SK-N-SH (cell line): ENCODE data around the gene ZNF777. TPM values are rescaled to one million over a fixed set of nuclear protein-coding genes. Genes with fewer than 3 reads are reported as not detected.

ENCODE experiments used
- CTCF ChIA-PET: fragments of 300-600, 350-600 bp; formaldehyde crosslinking; extraction: SDS; loops from one replicate; lab custom pipeline; 2021; lab: Yijun Ruan, JAX
- POLR2A ChIA-PET: fragments of 350-600 bp; sonication (Branson Sonifier 250); formaldehyde crosslinking; extraction: SDS; loops from one replicate; lab custom pipeline; 2020; ENCODE audit warnings: antibody characterized with exemption, inconsistent platforms; lab: Yijun Ruan, JAX
- DNase-seq: peaks from one replicate; pipeline ENCODE4 v3.0.0; 2012
- H2AFZ ChIP-seq: fragments of 200-600 bp; sonication (generic); 2 replicates; pipeline ENCODE4 v1.8.1; 2016; ENCODE audit warnings: antibody characterized with exemption, mild to moderate bottlenecking, low read depth
- H3F3A ChIP-seq: fragments of 200-600 bp; sonication (generic); replicated peaks from 2 replicates; pipeline ENCODE3; 2016; ENCODE audit warnings: antibody characterized with exemption, mild to moderate bottlenecking; ENCODE audit not compliant: insufficient read depth
- H3K27ac ChIP-seq, 2 experiments: fragments of 200-500 bp in 1 of 2; fragments of 200-600 bp in 1 of 2; sonication (Bioruptor generic) in 1 of 2; sonication (generic), shearing (Covaris generic) in 1 of 2; 2 replicates each; pipeline versions ENCODE4 v1.5.1 to v1.6.1; 2014 to 2016; ENCODE audit warnings: low read depth in 2 of 2, inconsistent platforms in 1 of 2, low read length in 1 of 2, mild to moderate bottlenecking in 1 of 2, mixed read lengths in 1 of 2
- H3K27me3 ChIP-seq: fragments of 200-600 bp; sonication (generic), shearing (Covaris generic); 2 replicates; pipeline ENCODE4 v1.6.1; 2016; ENCODE audit warnings: mixed run types; ENCODE audit not compliant: insufficient read depth
- H3K36me3 ChIP-seq, 2 experiments: fragments of 200-500 bp in 1 of 2; fragments of 200-600 bp in 1 of 2; sonication (Bioruptor generic) in 1 of 2; sonication (generic) in 1 of 2; replicated peaks in 1 of 2; 2 replicates each; pipeline versions ENCODE3 to v1.5.1; 2014 to 2016; ENCODE audit warnings: low read length in 1 of 2, mild to moderate bottlenecking in 1 of 2; ENCODE audit not compliant: insufficient read depth in 2 of 2, control insufficient read depth in 1 of 2
- H3K4me1 ChIP-seq, 2 experiments: fragments of 200-500 bp in 1 of 2; fragments of 200-600 bp in 1 of 2; sonication (Bioruptor generic) in 1 of 2; sonication (generic), shearing (Covaris generic) in 1 of 2; 2 replicates each; pipeline versions ENCODE4 v1.5.1 to v1.6.1; 2014 to 2016; ENCODE audit warnings: low read depth in 1 of 2, low read length in 1 of 2, mixed run types in 1 of 2; ENCODE audit not compliant: insufficient read depth in 2 of 2, control insufficient read depth in 1 of 2
- H3K4me2 ChIP-seq: fragments of 200-600 bp; sonication (generic), shearing (Covaris generic); 2 replicates; pipeline ENCODE4 v1.6.1; 2017; ENCODE audit warnings: mixed run types
- H3K4me3 ChIP-seq, 2 experiments: fragments of 200-500 bp in 1 of 2; fragments of 200-600 bp in 1 of 2; sonication (Bioruptor generic) in 1 of 2; sonication (generic), shearing (Covaris generic) in 1 of 2; 2 replicates each; pipeline versions ENCODE4 v1.5.1 to v1.8.1; 2014 to 2016; ENCODE audit warnings: low read depth in 2 of 2, inconsistent platforms in 1 of 2, low read length in 1 of 2, mild to moderate bottlenecking in 1 of 2, mixed read lengths in 1 of 2, moderate library complexity in 1 of 2
- H3K79me2 ChIP-seq: fragments of 200-600 bp; sonication (generic); 2 replicates; pipeline ENCODE4 v1.8.1; 2017; ENCODE audit warnings: mild to moderate bottlenecking; ENCODE audit not compliant: insufficient read depth
- H3K9ac ChIP-seq: fragments of 200-600 bp; sonication (generic); 2 replicates; pipeline ENCODE4 v1.6.1; 2017; ENCODE audit warnings: mixed run types
- H3K9me2 ChIP-seq: fragments of 200-600 bp; sonication (generic); 2 replicates; pipeline ENCODE4 v1.6.1; 2017; ENCODE audit warnings: mixed run types
- H3K9me3 ChIP-seq: fragments of 200-600 bp; sonication (generic); 2 replicates; pipeline ENCODE4 v1.6.1; 2017; ENCODE audit warnings: mixed run types, mild to moderate bottlenecking, moderate library complexity
- H4K20me1 ChIP-seq: fragments of 200-600 bp; sonication (generic); 2 replicates; pipeline ENCODE4 v1.6.1; 2017; ENCODE audit warnings: mild to moderate bottlenecking, mixed run types; ENCODE audit not compliant: insufficient read depth
- CHD2 ChIP-seq: fragments of 150-350 bp; IDR thresholded peaks from 2 replicates; pipeline ENCODE4 v1.6.1; 2018; ENCODE audit warnings: low read length; ENCODE audit not compliant: partially characterized antibody
- EZH2phosphoT487 ChIP-seq: fragments of 200-600 bp; sonication (generic); IDR thresholded peaks from 2 replicates; pipeline ENCODE4 v1.6.1; 2017; ENCODE audit warnings: low read depth, mixed run types, mild to moderate bottlenecking, antibody characterized with exemption, moderate library complexity, borderline replicate concordance
- MAX ChIP-seq: IDR thresholded peaks from 2 replicates; pipeline ENCODE4 v1.4.0; 2012; ENCODE audit warnings: low read depth
- MEF2A ChIP-seq: IDR thresholded peaks from 2 replicates; pipeline ENCODE4 v1.4.0; 2012; ENCODE audit warnings: low read depth, borderline replicate concordance
- MXI1 ChIP-seq: IDR thresholded peaks from 2 replicates; pipeline ENCODE4 v1.6.1; 2012; ENCODE audit warnings: mild to moderate bottlenecking, low read depth, low read length, improper control_type of control experiment
- NRF1 ChIP-seq: IDR thresholded peaks from 2 replicates; pipeline ENCODE4 v1.6.1; 2012; ENCODE audit warnings: low read depth, mild to moderate bottlenecking, low read length
- PBX3 ChIP-seq: IDR thresholded peaks from 2 replicates; pipeline ENCODE4; 2012
- POLR2AphosphoS5 ChIP-seq: IDR thresholded peaks from 2 replicates; pipeline ENCODE4 v1.6.1; 2012; ENCODE audit warnings: low read depth, low read length
- SIN3A ChIP-seq: IDR thresholded peaks from 2 replicates; pipeline ENCODE4 v1.6.1; 2012; ENCODE audit warnings: low read depth, mild to moderate bottlenecking, low read length, moderate library complexity, borderline replicate concordance
- WGBS: methylation state at CpG from one replicate; pipeline ENCODE4 v1.1.6; 2017; ENCODE audit warnings: low lambda C conversion rate; 5-methylcytosine and 5-hydroxymethylcytosine counted together
- polyA plus RNA-seq, 3 experiments: library from polyadenylated mRNA; depleted of rRNA; stranded (reverse); fragments of >200 nt; gene quantifications; 2 replicates each; pipeline ENCODE4 v1.2.3, GENCODE V29; 2012

The ZNF777 gene
- polyA plus RNA-seq, 1 of the 3 experiments (the other 2 are of a cell fraction) = 6.2 TPM

GRCh38 chr7:149431486-149432120, 29.3 kb downstream of the ZNF777 start:
- CTCF ChIA-PET = interaction anchor here (2.6 kb wide), 1 partner anchor 28 kb away, joined by 15 read pairs; the partner anchor contains the start of gene ZNF777
- H3K9me3 ChIP-seq = no peaks in the 10 kb centered on the region
- no peaks in the 10 kb centered on the region for H4K20me1 ChIP-seq
- 98% methylated on average over 66 of the region's 66 CpGs for WGBS
- DNase-seq = no peak
- H3K9ac ChIP-seq = no peak overlapping the region
- no peaks in the 10 kb centered on the region for H3K9me2 ChIP-seq
- TF ChIP-seq MEF2A (no peak), MAX (no peak), NRF1 (no peak), CHD2 (no peak), EZH2phosphoT487 (no peak)
- TF ChIP-seq, all 33 proteins: peak for 0
- Histone ChIP-seq H3K36me3 (peaks cover 28 to 44% of the 10 kb centered on the region in 2 experiments), H3F3A (no peaks in the 10 kb centered on the region), H3K4me1 (peaks cover 0 to 3% of the 10 kb centered on the region in 2 experiments; a peak in 1 of 4 replicates), H3K27ac (no peak overlapping the region), H3K79me2 (no peaks in the 10 kb centered on the region), H2AFZ (no peak overlapping the region), H3K4me2 (no peak overlapping the region), H3K4me3 (no peak overlapping the region), H3K27me3 (no peaks in the 10 kb centered on the region)
- POLR2A ChIA-PET = no interaction called here

- Histone ChIP-seq H3K4me2 (no peak overlapping the region), H2AFZ (no peak overlapping the region), H3K9ac (no peak overlapping the region), H3F3A (no peaks in the 10 kb centered on the region), H3K79me2 (no peaks in the 10 kb centered on the region), H3K9me3 (no peaks in the 10 kb centered on the region), H4K20me1 (no peaks in the 10 kb centered on the region), H3K4me3 (no peak overlapping the region), H3K4me1 (peaks cover 0 to 3% of the 10 kb centered on the region in 2 experiments; a peak in 1 of 4 replicates), H3K36me3 (peaks cover 29 to 36% of the 10 kb centered on the region in 2 experiments), H3K9me2 (no peaks in the 10 kb centered on the region), H3K27ac (no peak overlapping the region), H3K27me3 (no peaks in the 10 kb centered on the region)
- 95% methylated on average over 4 of the region's 4 CpGs for WGBS
- TF ChIP-seq POLR2AphosphoS5 (no peak), MXI1 (no peak)
- DNase-seq = no peak
- POLR2A ChIA-PET = no interaction called here
- CTCF ChIA-PET = interaction anchor here (1.1 to 2.6 kb wide), 2 partner anchors 11 to 30 kb away, joined by 4 to 15 read pairs; partner anchors contain the start of gene ZNF777
These were observed 30.7 kb downstream of the ZNF777 start for GRCh38 chr7:149430192-149430591.

- no peak for TF ChIP-seq PBX3
- no peak for TF ChIP-seq SIN3A
- TF ChIP-seq EZH2phosphoT487 = no peak
- TF ChIP-seq CHD2 = no peak
- Histone ChIP-seq H3K36me3 (peaks cover 13 to 28% of the 10 kb centered on the region in 2 experiments), H3K4me3 (no peak overlapping the region), H3K27me3 (no peaks in the 10 kb centered on the region), H3K9me2 (no peaks in the 10 kb centered on the region), H3K27ac (no peak overlapping the region), H3K4me2 (no peak overlapping the region), H3K9me3 (no peaks in the 10 kb centered on the region), H3K9ac (no peak overlapping the region), H3F3A (peaks cover 2% of the 10 kb centered on the region), H3K4me1 (peaks cover 0 to 3% of the 10 kb centered on the region in 2 experiments; a peak in 1 of 4 replicates), H4K20me1 (no peaks in the 10 kb centered on the region), H2AFZ (no peak overlapping the region), H3K79me2 (no peaks in the 10 kb centered on the region)
- WGBS = 99% methylated on average over 2 of the region's 2 CpGs
- no peak for DNase-seq
- POLR2A ChIA-PET = no interaction called here
- CTCF ChIA-PET = interaction anchor here (1.1 to 1.9 kb wide), 4 partner anchors 20 to 314 kb away, joined by 3 to 8 read pairs (median 4); partner anchors contain the start of gene ZNF777
These were observed 33.0 kb downstream of the ZNF777 start for GRCh38 chr7:149427893-149428292.
